GM18868 (cell line): ENCODE data around the gene DHRS2.
"Not testable (repeated sequence)": the region's sequence is repeated elsewhere in the genome, so short reads cannot be mapped to it uniquely, and the experiment has no call there.

Source experiments
- ATAC-seq: cut with Tn5 transposase; IDR thresholded peaks from one replicate; pipeline ENCODE4 v1.9.1; 2021; ENCODE audit warnings: mild to moderate bottlenecking, moderate library complexity; ENCODE audit not compliant: unreplicated experiment

Gene DHRS2

DNA sequence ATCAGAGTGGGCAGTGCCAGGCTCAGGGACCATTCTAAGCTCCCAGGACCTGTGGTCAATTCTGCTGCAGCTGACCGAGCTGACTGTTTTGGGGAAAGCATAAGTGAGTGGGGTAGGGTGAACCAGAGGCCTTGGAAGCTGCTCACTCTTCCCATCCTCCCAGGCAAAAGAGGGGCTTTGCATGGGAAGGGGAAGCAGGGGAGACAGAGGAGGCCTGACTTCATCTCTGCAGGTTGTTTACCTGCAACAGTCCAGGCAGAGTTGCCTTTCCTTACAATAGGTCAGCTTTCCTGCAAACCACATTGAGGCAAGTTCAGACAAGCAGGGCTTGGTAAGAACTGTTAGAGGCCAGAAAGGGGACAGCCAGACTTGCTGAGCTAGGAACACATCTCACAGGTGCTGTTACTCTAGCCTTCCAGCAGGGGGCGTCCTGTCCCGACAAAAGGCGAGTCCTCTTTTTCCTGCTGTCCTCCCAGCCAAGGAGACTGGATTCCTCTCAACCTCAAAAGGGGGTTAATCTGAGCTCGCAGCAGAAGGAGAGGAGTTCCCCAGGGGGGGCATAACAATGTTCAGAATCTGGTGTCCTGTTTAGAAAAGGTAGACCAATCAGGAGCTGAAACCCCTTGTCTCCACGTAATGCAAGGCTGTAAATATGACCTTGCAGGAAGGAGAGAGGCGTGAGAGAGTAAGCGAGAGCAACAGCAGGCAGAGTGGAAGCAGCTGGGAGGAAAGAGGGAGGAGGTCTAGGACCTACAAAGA lies 4.3 kb upstream of the DHRS2 start:
- ATAC-seq, result peak; percentile 76

DNA sequence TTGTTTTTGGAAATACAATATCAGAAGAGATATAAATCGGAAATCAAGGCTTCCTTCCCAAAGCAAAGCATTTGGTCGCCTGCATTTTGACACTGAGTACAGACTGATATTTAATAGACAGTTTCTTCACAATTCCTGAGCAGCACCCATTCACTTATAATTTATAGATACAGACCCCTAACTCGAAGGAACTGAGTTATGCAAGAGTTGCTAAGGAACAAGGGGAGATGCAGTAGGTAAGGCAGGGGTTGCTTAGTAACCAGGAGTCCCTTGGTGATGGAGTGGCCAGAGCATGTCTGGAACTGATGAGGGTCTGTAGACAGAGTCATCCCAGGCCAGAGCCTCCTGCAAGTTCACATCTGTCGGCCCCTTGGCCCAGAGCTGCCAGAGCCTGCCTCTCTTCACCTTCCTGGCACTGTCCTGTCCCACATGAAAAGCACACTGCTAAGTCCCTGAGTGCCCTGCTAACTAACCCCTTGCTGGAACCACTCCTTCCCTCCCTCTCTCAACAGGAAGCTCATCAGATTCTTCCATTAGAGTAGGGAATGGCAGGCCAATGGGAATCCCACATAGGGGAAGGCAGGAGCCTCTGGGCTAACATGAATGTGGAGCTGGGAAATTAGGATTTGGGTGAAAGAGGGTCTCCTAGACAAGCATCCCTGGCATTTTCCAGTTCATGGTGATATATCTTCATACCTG lies 3.6 kb upstream of the DHRS2 start:
- no peak for ATAC-seq

DNA sequence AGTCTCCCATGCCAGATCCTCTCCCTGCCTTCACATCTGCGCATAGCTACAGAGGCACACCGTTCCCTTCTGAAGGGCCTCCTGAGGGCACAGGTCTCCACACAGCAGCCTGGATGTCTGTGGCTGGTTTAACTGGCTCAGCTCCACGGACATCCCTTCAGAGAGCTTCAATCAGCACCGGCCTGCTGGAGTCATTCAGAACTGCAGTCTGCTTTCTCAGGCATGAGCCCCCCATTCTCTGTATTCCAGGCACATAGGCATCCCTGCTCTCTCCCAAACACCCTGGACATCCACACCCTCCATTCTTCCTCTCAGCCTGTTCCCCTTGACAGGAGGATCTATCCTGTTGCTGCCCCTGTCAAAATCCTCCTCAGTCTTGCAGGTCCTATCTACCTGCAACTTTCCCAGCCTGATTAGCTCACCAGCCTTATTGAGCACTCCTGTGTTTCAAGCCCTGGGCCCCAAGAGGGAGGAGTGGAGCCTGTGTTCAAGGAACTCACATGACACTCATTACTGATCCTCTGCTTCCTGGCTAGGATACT lies 2.9 kb upstream of the DHRS2 start:
- ATAC-seq, result no peak

DNA sequence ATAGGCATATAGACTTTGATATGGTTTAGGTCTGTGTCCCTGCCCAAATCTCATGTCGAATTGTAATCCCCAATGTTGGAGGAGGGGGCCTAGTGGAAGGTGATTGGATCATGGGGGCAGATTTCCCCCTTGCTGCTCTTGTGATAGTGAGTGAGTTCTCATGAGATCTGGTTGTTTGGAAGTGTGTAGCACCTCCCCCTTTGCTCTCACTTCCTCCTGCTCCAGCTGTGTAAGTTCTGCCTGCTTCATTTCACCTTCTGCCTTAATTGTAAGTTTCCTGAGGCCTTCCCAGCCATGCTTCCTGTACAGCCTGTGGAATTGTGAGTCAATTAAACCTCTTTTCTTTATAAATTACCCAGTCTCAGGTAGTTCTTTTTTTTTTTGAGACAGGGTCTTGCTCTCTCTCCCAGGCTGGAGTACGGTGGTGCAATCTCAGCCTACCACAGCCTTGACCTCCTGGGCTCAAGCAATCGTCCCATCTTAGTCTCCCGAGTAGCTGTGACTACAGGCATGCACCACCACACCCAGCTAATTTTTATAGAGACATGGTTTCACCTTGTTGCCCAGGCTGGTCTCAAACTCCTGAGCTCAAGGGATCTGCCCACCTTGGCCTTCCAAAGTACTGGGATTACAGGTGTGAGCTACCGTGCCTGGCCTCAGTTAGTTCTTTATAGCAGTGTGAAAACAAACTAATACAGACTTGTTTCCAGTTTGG lies 1.3 kb upstream of the DHRS2 start:
- not testable (repeated sequence) for ATAC-seq

DNA sequence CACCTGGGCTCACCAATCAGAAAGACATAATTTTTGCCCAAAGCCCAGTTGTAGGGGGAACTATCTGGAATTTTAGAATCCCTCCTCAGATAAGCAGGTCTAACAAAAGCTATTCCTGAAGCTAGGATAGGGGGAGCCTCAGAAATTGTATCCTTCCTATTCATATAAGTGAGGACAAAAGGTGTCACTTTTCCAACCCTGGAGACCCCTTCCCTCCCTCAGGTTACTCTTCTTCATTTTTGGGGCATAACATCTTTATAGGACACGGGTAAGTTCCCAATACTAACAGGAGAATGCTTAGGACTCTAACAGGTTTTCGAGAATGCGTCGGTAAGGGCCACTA lies 1.1 kb downstream of the DHRS2 start:
- not testable (repeated sequence) for ATAC-seq

DNA sequence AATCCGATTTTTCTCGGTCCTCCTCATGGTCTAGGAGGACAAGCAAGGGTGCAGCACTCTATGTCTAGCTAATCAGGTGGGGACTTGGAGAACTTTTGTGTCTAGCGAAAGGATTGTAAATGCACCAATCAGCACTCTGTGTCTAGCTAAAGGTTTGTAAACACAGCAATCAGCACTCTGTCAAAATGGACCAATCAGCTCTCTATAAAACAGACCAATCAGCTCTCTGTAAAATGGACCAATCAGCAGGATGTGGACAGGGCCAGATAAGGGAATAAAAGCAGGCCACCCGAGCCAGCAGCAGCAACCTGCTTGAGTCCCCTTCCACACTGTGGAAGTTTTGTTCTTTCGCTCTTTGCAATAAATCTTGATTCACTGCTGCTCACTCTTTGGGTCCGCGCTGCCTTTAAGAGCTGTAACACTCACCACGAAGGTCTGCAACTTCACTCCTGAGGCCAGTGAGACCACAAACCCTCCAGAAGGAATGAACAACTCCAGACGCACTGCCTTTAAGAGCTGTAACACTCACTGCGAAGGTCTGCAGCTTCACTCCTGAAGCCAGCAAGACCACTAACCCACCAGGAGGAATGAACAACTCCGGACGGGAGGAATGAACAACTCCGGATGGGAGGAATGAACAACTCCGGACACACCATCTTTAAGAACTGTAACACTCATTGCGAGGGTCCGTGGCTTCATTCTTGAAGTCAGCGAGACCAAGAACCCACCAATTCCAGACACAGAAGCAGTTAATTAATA lies 1.7 kb downstream of the DHRS2 start:
- not testable (repeated sequence) for ATAC-seq

DNA sequence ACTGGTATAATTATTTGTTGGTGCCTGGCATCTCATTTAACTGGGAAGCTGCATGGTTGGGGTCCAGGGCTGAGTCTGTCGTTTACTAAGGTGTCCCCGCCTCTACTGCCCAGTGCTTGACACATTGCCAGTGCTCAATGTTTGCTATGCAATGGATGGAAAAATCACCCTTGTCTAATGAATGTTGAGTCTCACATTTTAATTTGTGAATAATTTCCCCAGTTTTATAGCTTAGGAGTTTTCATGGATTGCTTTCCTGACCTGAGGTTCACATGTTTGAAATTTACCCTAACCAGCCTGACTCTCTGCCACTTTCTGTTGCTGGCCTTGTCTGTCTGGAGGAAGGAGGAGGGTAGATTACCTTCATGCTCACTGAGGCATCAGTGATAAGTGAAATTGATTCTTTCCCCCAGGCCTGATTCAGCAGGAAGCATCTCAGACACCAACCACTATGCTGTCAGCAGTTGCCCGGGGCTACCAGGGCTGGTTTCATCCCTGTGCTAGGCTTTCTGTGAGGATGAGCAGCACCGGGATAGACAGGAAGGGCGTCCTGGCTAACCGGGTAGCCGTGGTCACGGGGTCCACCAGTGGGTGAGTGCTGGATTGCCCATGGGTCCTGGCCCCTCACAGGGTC lies 2.4 kb downstream of the DHRS2 start:
- no peak for ATAC-seq

DNA sequence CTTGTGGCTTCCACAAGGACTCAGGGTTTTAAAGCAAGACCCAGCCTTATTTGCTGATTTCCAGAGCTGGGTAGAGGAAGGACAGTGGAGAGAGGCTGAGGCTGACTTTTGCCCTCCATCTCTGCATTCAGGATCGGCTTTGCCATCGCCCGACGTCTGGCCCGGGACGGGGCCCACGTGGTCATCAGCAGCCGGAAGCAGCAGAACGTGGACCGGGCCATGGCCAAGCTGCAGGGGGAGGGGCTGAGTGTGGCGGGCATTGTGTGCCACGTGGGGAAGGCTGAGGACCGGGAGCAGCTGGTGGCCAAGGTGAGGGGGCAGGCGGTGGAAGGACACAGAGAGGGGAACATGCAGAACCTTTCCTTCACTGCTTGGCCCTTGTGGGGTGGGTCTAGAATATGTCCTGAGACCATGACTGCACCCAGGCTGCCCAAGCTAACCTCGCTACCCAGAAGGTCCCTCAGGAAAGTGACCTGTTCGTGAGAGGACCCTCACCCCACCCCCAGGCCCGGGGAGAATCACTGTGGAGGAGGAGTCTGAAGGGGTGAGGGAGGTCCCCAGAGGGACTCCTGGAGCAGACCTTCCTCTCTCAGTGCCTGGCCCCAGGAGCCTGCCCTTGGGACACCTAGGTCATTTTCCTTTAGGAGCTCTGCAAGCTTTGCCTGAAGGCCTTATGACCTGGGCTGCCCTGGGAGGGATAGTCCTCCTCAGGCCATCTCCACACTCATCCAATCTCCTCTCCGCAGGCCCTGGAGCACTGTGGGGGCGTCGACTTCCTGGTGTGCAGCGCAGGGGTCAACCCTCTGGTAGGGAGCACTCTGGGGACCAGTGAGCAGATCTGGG lies 3.1 kb downstream of the DHRS2 start:
- no peak for ATAC-seq

DNA sequence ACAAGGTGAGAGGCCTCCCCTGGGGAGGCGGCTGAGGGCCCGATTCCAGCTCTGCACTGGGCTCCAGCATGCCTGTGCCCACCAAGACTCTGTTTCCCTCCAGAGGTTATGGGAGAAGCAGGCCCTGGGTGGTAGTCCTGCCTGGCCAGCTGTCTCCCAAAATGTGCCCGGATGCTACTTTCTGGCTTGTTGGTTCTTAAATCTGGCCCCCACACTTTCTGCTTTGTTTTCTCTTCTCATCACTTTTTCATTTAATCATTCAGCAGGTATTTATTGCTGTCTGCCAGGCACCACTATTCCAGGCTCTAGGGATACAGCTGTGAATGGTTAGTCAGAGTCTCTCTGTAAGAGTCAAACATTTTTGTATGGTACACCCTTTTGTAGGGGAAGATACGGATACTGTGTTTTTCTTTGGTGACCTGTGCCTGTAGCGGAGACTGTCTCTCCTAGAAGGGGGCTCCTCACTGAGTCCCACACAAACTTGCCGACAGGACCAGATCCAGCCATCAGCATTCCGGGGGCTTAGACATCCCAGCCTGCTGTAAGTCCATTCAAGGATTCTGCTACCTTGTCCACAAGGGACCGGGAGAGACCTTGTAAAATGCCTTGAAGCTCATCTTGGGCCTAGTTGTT lies 3.8 kb downstream of the DHRS2 start:
- no peak for ATAC-seq

DNA sequence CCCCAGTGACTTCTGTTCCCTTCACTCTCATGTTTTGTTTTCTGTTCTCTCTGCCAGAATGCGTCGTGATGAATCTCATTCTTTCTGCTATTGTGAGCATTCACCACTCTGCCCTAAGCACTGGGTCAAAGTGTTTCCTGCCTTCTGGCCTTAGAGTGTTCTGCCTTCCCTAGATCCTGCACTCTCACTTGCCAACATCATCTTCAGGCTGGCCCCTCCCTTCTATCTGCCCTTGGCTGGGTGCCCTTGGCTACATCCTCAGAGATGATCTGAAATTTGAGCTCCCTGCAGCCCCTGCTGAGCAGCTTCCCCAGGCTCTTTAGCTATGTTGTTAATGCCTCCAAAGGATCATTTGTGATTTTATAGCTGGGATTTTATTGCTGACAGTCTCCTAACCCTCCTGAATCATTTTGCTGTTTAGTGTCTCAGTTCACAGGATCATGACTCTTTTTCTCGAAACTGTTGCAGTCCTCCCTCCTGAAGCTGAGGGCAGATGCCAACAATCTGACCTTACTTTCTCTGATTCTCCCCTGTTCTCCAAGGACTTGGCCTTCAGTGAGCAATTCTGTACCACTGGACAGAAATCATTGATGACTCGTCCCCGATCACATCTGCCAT lies 4.5 kb downstream of the DHRS2 start:
- ATAC-seq, result no peak

DNA sequence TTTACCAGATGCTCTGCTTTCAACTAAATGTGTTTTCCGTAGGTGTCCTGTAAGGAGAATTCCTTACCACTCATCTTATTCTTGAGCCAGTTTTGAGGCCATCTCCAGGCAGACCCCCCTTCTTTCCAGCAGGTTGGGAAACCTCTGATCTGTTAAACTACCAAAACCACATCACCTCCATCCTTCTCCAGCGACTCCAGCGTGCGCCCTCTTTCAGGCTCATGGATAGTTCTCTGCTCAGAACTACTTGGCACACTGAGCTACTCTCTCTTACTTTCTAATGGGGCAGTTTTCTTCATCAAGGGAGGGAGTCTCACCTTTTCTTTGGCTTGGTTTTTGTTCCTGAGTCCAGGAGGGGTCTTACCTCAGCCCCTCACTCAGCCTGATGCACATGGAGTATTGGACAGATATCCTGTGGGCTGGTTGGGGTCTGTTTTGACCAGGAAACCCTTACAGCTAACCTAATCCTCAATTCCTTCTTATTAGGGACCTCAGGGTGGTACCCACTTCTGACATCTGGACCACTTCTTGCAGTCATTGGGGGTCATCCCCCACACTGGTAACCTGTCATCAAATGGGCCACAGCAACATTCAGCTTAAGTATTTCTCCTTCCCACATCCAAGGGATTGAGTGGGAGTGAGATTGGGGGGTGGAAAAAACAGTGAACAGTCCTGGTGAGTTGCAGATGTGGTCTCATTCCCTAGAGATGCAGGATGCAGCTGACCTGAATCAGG lies 5.2 kb downstream of the DHRS2 start:
- no peak for ATAC-seq

DNA sequence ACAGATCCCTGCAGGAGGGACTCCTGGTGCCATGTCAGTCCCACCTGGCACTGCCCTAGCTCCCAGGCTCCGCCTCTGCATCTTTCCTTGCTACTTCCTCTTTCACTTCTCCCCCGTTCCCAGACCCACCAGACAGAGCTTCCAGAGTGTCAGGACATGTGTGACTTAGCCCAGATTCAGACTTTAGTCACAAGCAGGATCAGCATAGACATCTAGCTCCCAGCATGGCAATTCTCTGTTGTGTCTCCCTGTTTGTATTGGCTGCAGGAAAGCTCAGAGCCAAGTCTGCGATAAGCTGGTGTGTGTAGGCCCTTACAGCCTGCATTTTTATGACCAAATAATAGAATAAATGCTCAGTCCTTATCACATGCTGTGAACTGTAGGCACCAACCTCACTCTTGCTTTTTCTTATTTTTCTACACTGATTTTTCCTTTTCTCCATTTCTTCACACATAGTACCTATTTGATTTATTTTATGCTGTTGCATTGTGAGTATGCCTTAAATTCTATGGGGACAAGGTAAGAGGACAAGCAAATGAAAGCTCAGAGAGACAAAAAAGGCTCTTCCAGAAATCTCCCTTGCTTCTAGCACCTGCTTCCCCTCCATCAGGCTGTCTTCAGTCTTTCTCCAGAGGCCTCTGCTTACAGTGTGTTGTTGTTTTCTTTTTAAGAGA lies 5.9 kb downstream of the DHRS2 start:
- ATAC-seq, result no peak

DNA sequence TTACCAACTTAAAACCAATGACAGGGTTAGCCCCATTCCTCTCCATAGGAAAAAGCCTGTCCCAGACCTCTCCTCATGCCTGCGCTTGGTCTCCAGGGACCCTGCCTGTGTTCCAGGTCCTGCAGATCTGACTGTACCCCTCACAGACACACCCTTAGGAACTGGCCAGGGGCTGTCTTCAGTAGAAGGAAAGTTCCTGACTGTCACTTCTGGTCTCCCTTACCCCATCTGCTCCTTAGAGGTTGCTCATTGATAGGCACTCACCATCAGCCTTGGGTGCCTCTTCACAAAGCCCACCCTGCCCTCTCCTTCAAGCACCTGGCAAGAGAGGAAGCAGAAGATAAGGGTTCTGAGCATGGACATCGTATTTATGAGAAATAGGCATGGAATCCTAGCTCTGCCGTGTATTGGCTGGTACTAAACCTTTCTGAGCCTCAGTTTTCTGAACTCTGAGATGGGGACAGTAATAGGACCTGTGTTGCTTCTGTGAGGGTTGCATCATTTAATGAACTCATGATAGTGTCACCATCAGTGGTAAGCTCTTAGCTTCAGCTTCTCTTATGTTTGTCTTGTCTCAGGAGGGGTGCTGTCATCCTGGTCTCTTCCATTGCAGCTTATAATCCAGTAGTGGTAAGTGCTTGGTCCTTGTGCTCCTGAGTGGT lies 7.5 kb downstream of the DHRS2 start:
- ATAC-seq, result no peak

DNA sequence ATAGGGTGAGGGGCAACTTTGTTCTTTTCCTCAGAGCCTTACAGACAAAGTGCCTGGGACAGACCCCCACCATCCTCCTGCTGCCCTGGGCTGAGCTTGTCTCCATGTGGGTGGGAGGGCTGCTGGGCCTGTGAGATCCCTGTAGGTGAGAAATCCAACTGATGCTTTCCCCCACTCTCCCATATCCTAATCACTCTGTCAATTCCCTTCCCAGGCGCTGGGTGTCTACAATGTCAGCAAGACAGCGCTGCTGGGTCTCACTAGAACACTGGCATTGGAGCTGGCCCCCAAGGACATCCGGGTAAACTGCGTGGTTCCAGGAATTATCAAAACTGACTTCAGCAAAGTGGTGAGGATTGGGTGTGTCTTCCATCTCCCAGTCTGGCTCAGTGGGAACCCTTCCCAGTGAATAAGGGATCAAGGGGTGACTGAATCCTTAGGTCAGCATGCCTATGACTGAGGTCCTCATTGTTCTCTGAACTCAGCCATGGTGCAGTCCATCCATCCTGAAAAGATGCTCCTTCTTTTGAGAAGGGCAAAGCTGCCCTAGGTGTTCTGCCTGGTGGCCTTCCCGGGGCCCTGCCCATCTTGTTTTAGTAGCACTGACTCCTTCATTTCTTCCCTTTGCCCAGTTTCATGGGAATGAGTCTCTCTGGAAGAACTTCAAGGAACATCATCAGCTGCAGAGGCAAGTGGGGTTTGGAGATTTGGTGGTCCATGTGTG lies 8.2 kb downstream of the DHRS2 start:
- ATAC-seq, result no peak

DNA sequence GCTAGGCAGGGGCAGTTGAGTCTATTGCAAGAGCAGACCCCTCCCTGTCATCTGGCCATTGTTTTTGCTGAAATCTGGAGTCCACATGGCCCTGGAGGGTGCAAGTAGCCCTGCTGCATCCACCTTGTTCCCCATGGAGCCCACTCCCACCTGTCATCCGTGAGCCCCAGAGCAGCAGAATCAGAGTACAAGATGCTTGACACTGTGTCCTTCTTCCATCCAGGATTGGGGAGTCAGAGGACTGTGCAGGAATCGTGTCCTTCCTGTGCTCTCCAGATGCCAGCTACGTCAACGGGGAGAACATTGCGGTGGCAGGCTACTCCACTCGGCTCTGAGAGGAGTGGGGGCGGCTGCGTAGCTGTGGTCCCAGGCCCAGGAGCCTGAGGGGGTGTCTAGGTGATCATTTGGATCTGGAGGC lies 8.8 kb downstream of the DHRS2 start:
- ATAC-seq, result no peak

DNA sequence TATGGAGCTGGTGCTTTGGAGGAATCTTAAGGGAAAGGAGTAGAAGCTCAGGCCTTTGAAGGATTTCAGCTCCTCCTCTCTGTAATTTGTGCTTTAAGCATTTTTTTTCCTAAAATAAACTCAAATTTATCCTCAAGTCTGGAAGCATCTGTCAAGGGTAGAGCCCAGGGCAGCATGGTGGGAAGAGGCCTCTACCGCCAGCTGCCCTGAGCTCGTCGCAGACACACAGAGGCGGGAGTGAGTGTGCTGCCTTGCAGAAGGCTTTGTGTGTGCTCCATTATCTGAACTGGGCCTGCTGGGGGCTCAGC lies 9.3 kb downstream of the DHRS2 start:
- ATAC-seq, result no peak
